Prostate gland (tissue), 2 donors: ENCODE data around the gene UBE2C.

Experiments
- POLR2A ChIP-seq: fragments of 450-650 bp; IDR thresholded peaks from one replicate; pipeline ENCODE4 v1.6.1; 2016; ENCODE audit warnings: antibody characterized with exemption, mild to moderate bottlenecking
- POLR2AphosphoS5 ChIP-seq: sonication (generic); formaldehyde crosslinking; IDR thresholded peaks from one replicate; pipeline ENCODE4 v1.6.1; 2017; ENCODE audit warnings: antibody characterized with exemption
- TF ChIP-seq, protein P1 (sequence below), 4 experiments: fragments of 200-600 bp in 2 of 4; fragments of 450-650 bp in 2 of 4; sonication (generic) in 2 of 4; IDR thresholded peaks; 1 replicate in 3 of 4; 2 replicates in 1 of 4; pipeline ENCODE4 v1.5.1; 2016 to 2019; ENCODE audit warnings: antibody characterized with exemption in 4 of 4, mild to moderate bottlenecking in 2 of 4, moderate library complexity in 2 of 4

DNA sequence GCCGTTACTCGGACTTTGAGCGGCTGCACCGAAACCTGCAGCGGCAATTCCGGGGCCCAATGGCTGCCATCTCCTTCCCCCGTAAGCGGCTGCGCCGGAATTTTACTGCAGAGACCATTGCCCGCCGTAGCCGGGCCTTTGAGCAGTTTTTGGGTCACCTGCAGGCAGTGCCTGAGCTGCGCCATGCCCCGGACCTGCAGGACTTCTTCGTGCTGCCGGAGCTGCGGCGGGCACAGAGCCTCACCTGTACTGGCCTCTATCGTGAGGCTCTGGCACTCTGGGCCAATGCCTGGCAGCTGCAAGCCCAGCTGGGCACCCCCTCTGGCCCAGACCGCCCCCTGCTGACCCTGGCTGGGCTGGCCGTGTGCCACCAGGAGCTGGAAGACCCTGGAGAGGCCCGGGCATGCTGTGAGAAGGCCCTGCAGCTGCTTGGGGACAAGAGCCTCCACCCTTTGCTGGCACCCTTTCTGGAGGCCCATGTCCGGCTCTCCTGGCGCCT, 28.3 kb downstream of the UBE2C start:
- TF ChIP-seq POLR2A = no peak
- TF ChIP-seq, protein P1, sequence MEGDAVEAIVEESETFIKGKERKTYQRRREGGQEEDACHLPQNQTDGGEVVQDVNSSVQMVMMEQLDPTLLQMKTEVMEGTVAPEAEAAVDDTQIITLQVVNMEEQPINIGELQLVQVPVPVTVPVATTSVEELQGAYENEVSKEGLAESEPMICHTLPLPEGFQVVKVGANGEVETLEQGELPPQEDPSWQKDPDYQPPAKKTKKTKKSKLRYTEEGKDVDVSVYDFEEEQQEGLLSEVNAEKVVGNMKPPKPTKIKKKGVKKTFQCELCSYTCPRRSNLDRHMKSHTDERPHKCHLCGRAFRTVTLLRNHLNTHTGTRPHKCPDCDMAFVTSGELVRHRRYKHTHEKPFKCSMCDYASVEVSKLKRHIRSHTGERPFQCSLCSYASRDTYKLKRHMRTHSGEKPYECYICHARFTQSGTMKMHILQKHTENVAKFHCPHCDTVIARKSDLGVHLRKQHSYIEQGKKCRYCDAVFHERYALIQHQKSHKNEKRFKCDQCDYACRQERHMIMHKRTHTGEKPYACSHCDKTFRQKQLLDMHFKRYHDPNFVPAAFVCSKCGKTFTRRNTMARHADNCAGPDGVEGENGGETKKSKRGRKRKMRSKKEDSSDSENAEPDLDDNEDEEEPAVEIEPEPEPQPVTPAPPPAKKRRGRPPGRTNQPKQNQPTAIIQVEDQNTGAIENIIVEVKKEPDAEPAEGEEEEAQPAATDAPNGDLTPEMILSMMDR (IDR thresholded peaks at IDR 0.05) = no peak
- TF ChIP-seq POLR2AphosphoS5 = no peak
